Measurements from ENCODE around the gene SLIT3.
A peak's percentile ranks its signal among the peaks of the same experiment; 100 is the strongest.

The SLIT3 gene

DNA sequence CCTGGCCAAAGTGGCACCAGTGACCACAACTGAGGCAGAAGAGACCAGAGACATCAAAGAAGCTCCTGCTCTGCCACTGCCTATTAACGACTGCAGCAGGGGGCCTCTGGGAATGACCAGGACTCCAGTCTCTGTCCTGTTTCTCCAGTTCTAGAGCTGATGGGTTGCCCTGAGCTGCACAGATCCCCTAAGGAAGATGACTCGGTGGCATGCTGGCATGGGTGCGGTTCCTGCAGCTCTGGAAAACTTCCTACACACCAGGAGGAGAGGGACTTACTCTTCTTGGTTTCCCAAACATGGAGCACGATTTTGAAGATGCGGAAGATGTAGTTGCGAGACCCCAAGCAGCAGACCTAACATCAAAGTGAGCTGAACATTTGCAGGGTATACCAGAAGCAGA is 2.7 kb downstream of the SLIT3 start:
- DNase-seq = no peak

GRCh38 chr5:169296419-169297143 is 4.4 kb downstream of the SLIT3 start:
- DNase-seq = peak; percentile 15

DNA sequence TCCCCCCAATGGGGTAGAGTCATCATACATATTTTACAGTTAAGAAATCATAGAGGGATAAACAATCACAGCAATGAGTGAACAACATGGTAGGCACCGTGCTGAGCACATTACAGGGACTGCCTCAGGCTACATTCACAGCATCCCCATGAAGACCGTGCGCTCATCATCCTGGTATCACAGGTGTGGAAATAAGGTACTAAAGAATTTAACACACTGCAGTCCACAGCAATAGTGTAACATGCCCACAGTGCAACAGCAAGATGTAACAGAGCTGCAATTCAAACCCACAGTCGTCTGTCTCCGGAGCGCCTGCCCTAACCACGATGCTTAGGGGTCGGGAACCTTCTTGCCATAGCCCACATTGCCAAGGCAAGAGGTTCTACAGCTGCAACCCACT is 5.6 kb downstream of the SLIT3 start:
- no peak for DNase-seq

GRCh38 chr5:169294621-169295020 is 6.3 kb downstream of the SLIT3 start:
- DNase-seq = no peak

- no peak for DNase-seq
These were observed 9.1 kb downstream of the SLIT3 start for GRCh38 chr5:169291877-169292276.

GRCh38 chr5:169290895-169291294 is 10.0 kb downstream of the SLIT3 start:
- no peak for DNase-seq

DNA sequence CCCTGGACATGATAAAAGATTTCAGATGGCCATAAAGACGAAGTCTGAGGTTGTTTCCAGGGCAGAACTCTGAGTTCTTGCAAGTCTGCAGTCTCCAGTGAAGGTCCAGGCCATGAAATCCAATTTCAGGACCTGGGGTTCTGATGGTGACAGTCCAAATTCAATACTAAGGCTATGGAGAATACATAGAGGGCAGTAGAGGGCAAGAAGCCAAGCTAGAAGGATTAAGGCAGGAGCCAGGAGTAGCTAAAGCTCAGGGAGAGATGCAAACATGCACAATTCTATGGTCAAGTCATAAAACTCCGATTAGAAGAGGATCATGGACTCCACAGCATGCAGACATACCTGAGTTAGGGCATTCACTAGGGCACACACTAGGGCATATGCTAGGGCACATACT is 11.4 kb downstream of the SLIT3 start:
- no peak for DNase-seq

DNA sequence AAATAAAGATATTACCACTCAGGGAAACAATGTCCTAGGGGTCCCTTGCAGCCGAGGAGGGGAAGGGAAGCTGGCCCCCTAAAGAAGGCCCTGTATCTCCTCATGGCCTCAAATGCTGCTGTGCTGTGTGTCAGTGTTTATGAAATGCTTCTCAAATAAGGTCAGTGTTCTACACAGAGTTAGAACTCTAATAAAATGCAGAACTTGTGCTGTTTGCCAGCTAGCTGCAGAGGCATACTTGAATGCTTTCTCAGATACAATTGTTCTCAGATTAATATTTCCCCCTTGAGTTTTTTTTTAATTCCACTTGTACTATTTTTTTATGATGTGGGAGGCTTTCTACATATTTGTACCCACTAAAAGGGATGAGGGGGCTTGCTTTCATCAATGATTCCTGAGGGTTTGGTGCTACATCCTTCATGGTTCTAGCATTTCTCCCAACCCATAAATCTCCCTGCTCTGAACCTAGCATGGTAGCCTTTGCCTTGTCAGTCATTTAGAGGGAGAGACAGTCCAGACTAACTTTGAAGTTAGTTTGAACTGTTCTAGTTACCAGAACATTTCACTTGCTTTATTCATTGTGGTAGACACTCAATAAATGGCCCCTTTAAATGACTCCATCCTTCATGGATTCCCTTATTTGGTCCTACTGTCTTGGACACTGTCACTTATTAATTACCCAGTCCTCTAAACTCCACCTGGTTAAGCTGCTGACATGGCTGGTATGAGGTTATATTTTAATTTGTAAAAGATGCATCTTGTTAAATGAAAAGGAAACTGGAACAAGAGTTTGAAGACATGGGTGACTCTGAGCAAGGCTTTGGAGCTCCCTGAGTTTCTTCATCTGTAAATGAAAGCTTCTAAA is 12.6 kb downstream of the SLIT3 start:
- no peak for DNase-seq

- no peak for DNase-seq
These were observed 13.4 kb downstream of the SLIT3 start for GRCh38 chr5:169287529-169287928.

DNA sequence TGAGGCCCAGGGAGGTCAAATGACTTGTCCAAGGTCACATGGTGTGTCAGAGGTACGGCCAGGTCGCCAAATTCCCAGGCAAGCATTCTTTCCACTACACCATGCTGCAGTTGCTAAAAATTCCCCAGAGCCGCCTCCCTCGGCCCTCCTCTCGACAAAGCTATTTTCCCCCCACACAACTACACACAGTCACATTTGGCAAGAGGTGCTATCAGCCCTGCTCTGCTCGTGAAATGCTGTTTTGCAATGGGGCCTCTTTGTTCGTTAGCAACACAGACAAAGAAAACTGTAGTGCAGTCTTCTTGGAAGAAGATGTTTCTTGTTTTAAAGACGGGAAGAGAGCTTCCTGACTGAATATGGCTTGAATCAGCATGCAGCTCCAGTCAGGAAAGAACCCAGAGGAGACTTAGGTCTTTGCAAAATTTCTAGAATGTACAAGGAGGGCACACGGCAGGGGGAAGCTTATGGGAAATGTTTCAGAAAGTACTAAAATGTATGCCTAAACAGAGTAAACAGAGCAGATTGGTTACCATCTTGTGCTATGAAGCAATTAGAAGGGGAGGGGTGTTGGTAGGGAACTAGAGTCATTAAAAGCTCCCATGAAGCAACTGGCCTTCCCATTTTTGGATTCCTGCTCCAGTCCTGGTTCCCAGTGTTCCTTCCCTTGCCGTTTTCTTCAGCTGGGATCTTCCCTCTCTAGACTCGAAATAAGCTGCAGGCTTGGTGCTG is 14.2 kb downstream of the SLIT3 start:
- no peak for DNase-seq

DNA sequence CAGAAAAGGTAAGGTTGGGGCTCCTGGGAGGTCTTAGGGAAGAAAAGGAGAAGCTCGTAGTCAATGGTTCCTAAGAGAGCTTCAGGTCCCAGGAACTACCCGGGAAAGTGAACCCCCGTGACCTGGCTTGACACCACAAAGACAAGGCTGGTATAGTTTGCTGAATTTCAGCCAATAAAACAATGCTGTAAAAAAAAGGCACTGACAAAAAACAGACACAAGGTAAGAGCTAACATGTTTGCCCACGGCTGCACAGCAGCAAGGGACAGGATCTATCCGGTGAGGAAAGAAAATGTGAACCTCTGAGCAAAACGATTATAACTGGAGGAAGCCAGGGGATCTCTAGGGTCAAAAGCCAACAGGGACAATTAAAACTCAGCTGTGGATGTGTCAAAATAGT is 17.1 kb downstream of the SLIT3 start:
- no peak for DNase-seq

DNA sequence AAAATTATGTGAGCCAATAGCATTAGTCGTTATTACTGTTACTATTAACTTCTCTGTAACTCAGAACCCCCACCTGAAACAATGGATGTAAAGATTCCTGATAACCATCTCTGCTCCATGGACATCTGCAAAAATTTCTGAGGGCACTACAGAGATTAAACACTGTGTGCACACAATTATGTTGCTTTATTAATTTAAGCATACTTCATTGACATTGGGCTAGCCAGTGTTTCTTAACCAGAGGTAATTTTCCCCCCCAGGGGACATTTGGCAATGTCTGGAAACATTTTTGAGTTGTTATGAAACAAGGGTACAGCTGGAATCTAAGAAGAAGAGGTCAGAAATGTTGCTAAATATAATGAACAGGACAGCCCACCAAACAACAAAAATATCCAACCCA is 19.3 kb downstream of the SLIT3 start:
- DNase-seq = no peak

GRCh38 chr5:169280696-169281095 is 20.2 kb downstream of the SLIT3 start:
- DNase-seq = no peak

- no peak for DNase-seq
These were observed 20.7 kb downstream of the SLIT3 start for GRCh38 chr5:169280286-169280685.

GRCh38 chr5:169279125-169279524 is 21.8 kb downstream of the SLIT3 start:
- DNase-seq = no peak

DNA sequence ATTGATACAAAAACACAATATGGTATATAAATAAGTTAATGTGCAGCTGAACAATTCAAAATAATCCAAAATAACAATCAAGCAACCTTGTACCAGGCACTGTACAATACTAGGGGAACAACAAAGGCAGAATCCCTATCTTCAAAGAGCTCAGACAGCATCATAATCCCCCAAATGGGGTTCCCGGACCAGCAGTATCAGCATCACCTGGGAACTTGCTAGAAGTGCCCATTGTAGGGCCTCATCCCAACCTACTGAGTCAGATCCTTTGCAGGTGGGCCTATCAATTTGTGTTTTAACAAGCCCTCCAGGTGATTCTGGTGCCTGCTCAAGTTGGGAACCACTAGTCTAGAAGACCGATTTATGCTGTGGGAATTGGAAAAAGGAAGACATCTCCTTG is 27.1 kb downstream of the SLIT3 start:
- DNase-seq = no peak

GRCh38 chr5:169273451-169273850 is 27.5 kb downstream of the SLIT3 start:
- DNase-seq = no peak

DNA sequence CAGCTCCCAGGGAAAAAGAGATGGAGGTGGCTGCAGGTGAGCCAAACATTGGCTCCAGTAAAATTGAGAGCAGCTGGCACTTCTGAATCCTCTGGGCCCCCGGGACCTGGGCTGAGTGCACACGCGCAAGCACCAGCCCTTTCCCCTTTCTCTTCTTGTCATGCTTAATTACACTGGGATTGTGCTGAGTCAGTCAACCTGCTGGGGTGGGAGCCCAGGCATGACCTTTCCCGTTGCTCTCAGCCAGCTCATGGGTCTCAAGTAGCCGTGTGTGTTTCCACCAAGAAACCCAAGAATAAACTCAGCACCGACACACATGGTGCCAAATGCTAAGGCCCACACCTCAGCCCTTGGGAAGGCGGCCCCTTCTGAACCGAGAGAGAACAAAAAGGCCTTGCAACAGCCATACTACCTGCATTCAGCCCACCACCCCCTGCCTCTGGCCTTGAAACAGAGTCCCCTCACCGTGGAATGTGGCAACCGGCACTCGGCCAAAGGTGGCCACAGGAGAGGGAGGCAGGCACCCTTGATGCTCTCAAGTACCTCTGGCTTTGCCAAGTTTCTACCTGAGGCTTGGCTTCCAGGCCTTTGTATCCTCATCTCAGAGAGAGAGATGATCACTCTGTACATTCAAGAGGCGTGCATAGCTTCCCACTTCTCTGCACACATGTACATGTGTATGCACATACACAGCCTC is 28.1 kb downstream of the SLIT3 start:
- peak; percentile 12 for DNase-seq

DNA sequence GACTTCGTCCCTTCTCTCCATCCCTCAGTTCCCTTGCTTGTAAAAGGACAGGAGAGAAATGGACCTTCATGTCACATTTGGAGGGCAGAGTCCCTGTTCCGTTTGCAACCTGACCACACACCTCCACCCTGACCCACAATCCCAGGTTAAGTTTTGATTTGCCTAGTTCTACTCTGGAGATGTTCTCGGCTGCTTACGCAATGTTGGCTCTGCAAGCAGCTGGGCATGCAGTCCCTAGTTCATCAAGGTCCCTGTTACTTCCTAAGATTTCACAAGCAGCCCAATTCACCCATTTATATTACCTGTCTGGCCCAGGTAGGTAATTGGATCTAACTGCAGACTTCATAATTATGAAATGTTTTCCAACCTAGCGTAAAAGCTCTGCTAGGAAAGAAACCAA is 28.8 kb downstream of the SLIT3 start:
- no peak for DNase-seq

DNA sequence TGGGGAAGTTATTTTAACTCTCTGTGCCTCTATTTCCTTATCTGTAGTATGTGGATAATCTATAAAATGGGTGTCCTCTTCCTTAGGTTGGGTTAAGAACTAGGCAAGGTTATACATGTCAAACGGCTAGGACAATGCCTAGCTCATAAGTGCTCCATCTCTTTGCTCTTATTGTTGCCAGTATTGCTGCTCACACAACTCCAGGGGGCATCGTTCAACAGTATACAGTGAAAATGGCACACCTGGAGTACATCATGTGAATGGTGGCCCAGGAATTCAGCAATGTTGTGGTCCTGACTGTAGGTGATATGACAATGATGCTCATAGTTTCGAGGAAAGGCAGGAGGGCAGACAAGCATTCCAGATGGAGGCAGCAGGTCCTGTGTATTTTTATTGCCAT is 30.1 kb downstream of the SLIT3 start:
- no peak for DNase-seq

DNA sequence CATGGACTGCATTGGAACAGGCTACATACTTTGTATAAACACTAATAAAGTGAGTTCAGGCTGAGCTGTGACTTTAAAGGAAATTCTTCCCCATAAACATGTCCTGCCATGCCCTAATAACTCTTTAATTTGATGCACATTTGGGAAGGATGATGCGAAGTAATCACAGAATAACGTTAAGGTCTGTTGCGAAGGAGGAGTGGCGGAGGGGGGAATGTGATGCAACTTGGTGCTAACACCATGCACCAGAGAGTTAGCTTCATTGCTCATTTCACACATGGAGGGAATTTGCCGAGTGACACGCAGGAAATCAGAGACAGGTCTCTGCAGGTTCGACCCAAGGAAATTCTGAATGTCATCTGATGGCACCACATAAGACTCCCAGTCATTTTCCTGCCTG is 32.9 kb downstream of the SLIT3 start:
- no peak for DNase-seq

DNA sequence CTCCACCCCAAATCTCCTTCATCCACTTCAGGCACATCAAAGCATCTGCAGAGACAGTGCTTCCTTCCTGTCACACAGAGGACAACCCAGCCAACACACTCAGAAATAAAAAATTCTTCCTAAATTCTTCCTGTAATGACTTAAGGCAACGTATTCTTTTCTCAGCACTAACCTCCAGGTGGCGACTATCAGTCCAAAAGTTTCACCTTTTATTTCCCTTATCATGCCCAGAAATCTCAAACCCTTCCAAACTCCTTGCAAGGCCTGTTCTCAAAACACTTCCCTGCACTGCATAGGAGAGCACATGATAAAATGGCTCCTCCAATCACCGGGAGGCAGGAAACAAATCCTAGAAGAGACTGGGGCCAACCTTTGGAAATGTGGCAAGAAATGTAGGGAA is 35.1 kb downstream of the SLIT3 start:
- DNase-seq = no peak

DNA sequence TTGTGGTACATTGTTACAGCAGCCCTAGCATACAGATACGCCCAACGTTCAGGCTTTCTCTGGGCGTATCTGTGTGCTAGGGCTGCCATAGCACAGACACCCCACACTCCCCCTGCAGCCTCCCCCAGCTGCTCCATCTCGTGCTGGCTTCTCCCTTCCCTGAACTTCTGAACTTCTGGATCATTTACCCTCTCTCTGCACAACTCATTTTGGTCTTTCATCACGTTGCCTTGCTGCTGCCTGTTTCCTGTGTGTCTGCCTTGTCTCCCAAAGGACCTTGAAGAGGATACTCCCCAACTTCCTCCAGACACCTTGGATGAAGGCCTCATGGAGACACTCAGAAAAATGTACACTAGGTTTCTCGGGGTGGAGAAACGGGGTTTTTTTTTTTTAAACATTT is 37.3 kb downstream of the SLIT3 start:
- DNase-seq = no peak
